ENCODE data around the gene PCGF1. TPM values are rescaled to one million over a fixed set of nuclear protein-coding genes. Genes with fewer than 3 reads are reported as not detected.

Gene PCGF1
- total and polyA plus RNA-seq, 4 donors: 3.3 to 12.5 (median 10.9) TPM

DNA sequence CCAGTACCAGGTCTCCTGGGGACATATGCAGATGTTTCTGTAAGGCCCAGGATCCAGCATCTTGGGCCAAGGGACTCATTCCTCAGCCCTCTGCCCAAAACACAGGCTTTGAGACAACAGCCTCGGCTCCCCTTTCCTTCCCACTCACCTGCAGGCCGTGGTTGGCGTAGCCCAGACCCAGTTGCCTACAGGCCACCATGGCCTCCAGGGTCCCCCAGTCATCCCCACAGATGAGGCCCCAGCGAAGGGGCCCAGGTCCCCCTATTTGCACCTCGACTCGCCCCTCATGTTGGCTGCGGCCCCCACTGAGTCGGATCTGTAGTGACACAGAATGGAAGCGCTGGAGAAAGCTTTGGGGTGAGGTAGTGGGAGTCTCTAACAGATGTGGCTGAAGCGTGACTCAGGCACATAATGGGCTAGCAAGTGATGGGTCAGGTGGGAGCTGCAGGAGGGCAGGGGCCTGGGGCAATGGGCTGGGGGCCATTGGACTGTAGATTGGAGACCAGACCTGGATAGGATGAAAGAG lies 28.0 kb upstream of the PCGF1 start:
- Histone ChIP-seq H3K4me1 (ENCODE audit: control insufficient read depth in 4 of 4, insufficient read depth in 4 of 4, low read length in 3 of 4) (peaks cover 2 to 8% (median 7%) of the 10 kb centered on the region in 4 donors), H3K27ac (ENCODE audit: low read depth in 1 of 2, low read length in 2 of 2) (no peak overlapping the region), H3K9ac (ENCODE audit: low read depth in 1 of 2, low read length in 2 of 2) (no peak overlapping the region), H3K9me3 (ENCODE audit: control insufficient read depth in 4 of 4, low read length in 3 of 4) (no peaks in the 10 kb centered on the region), H3K4me3 (ENCODE audit: low read depth in 1 of 3, low read length in 3 of 3) (no peak overlapping the region), H3K27me3 (ENCODE audit: control insufficient read depth in 4 of 4, insufficient read depth in 4 of 4, low read length in 3 of 4) (no peaks in the 10 kb centered on the region), H3K36me3 (ENCODE audit: control insufficient read depth in 4 of 4, insufficient read depth in 3 of 4, low read depth in 1 of 4, low read length in 3 of 4) (peaks cover 0 to 6% (median 0%) of the 10 kb centered on the region in 4 donors)
- DNase-seq (ENCODE audit: low spot score): no peak
- TF ChIP-seq RAD21 (IDR thresholded peaks at IDR 0.05): no peak
- no peak for TF ChIP-seq SP1 (IDR thresholded peaks at IDR 0.05)
- TF ChIP-seq HNF4A (conservative IDR thresholded peaks at IDR 0.05): no peak
- no peak for TF ChIP-seq RXRA (IDR thresholded peaks at IDR 0.05)
- TF ChIP-seq REST (IDR thresholded peaks at IDR 0.05): no peak
- TF ChIP-seq YY1 (IDR thresholded peaks at IDR 0.05): no peak
- TF ChIP-seq TAF1 (conservative IDR thresholded peaks at IDR 0.05): no peak
- TF ChIP-seq EGR1 (IDR thresholded peaks at IDR 0.05; ENCODE audit: low read depth in 2 of 2): no peak
- TF ChIP-seq ATF3 (IDR thresholded peaks at IDR 0.05): no peak
- no peak for TF ChIP-seq NR2F2 (IDR thresholded peaks at IDR 0.05)
- TF ChIP-seq, protein P1, sequence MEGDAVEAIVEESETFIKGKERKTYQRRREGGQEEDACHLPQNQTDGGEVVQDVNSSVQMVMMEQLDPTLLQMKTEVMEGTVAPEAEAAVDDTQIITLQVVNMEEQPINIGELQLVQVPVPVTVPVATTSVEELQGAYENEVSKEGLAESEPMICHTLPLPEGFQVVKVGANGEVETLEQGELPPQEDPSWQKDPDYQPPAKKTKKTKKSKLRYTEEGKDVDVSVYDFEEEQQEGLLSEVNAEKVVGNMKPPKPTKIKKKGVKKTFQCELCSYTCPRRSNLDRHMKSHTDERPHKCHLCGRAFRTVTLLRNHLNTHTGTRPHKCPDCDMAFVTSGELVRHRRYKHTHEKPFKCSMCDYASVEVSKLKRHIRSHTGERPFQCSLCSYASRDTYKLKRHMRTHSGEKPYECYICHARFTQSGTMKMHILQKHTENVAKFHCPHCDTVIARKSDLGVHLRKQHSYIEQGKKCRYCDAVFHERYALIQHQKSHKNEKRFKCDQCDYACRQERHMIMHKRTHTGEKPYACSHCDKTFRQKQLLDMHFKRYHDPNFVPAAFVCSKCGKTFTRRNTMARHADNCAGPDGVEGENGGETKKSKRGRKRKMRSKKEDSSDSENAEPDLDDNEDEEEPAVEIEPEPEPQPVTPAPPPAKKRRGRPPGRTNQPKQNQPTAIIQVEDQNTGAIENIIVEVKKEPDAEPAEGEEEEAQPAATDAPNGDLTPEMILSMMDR (IDR thresholded peaks at IDR 0.05; ENCODE audit: low read depth, low read length, missing input control): no peak
- no peak for TF ChIP-seq GABPA (IDR thresholded peaks at IDR 0.05 in 1 of 2, conservative IDR thresholded peaks at IDR 0.05 in 1 of 2)
- TF ChIP-seq FOXA1 (IDR thresholded peaks at IDR 0.05): no peak
- TF ChIP-seq HNF4G (IDR thresholded peaks at IDR 0.05): no peak
- WGBS: 89% methylated on average over 10 of the region's 10 CpGs

DNA sequence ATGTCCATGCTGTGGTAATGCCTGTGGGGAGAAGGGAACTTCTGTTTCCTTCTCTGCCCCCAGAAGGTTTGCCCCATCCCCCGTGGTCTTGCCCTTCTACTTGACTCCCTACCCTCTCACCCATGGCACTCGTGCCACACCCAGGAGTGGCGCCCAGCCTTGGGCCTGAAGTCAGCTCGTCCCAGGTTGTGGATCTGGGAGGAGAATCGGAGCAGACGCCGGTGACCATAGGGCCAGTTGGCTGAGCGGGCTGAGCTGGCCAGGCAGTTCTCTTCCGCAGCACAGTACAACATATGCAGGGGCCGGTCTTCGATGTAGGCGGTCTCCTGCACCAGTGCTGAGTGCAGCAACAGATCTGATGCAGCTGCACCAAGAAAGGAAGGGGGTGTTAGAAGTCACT lies 26.9 kb upstream of the PCGF1 start:
- no peaks in the 10 kb centered on the region for H3K27me3 ChIP-seq (ENCODE audit: control insufficient read depth in 4 of 4, insufficient read depth in 4 of 4, low read length in 3 of 4)
- no peaks in the 10 kb centered on the region for H3K9me3 ChIP-seq (ENCODE audit: control insufficient read depth in 4 of 4, low read length in 3 of 4)
- peaks cover 0 to 6% (median 0%) of the 10 kb centered on the region in 4 donors for H3K36me3 ChIP-seq (ENCODE audit: control insufficient read depth in 4 of 4, insufficient read depth in 3 of 4, low read depth in 1 of 4, low read length in 3 of 4)
- H3K4me3 ChIP-seq (ENCODE audit: low read depth in 1 of 3, low read length in 3 of 3): no peak overlapping the region
- 85% methylated on average over 12 of the region's 12 CpGs for WGBS
- TF ChIP-seq NR2F2 (IDR thresholded peaks at IDR 0.05) (no peak), SP1 (IDR thresholded peaks at IDR 0.05) (no peak), REST (IDR thresholded peaks at IDR 0.05) (no peak), FOXA1 (IDR thresholded peaks at IDR 0.05) (no peak), YY1 (IDR thresholded peaks at IDR 0.05) (no peak), TAF1 (conservative IDR thresholded peaks at IDR 0.05) (no peak), RAD21 (IDR thresholded peaks at IDR 0.05) (no peak), FOXA2 (IDR thresholded peaks at IDR 0.05) (no peak), EGR1 (IDR thresholded peaks at IDR 0.05; ENCODE audit: low read depth in 2 of 2) (no peak), GABPA (IDR thresholded peaks at IDR 0.05 in 1 of 2, conservative IDR thresholded peaks at IDR 0.05 in 1 of 2) (no peak), ATF3 (IDR thresholded peaks at IDR 0.05) (no peak)
- TF ChIP-seq, protein P2, sequence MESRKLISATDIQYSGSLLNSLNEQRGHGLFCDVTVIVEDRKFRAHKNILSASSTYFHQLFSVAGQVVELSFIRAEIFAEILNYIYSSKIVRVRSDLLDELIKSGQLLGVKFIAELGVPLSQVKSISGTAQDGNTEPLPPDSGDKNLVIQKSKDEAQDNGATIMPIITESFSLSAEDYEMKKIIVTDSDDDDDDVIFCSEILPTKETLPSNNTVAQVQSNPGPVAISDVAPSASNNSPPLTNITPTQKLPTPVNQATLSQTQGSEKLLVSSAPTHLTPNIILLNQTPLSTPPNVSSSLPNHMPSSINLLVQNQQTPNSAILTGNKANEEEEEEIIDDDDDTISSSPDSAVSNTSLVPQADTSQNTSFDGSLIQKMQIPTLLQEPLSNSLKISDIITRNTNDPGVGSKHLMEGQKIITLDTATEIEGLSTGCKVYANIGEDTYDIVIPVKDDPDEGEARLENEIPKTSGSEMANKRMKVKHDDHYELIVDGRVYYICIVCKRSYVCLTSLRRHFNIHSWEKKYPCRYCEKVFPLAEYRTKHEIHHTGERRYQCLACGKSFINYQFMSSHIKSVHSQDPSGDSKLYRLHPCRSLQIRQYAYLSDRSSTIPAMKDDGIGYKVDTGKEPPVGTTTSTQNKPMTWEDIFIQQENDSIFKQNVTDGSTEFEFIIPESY (IDR thresholded peaks at IDR 0.05): no peak
- peaks cover 2 to 10% (median 7%) of the 10 kb centered on the region in 4 donors for H3K4me1 ChIP-seq (ENCODE audit: control insufficient read depth in 4 of 4, insufficient read depth in 4 of 4, low read length in 3 of 4)
- no peak overlapping the region for H3K27ac ChIP-seq (ENCODE audit: low read depth in 1 of 2, low read length in 2 of 2)
- no peak for DNase-seq (ENCODE audit: low spot score)
- H3K9ac ChIP-seq (ENCODE audit: low read depth in 1 of 2, low read length in 2 of 2): no peak overlapping the region
